ENCODE results near the gene PPP2R1B. TPM values are rescaled to one million over a fixed set of nuclear protein-coding genes. Genes with fewer than 3 reads are reported as not detected.

The PPP2R1B gene
- total RNA-seq, 1 donor = 19.9 TPM

DNA sequence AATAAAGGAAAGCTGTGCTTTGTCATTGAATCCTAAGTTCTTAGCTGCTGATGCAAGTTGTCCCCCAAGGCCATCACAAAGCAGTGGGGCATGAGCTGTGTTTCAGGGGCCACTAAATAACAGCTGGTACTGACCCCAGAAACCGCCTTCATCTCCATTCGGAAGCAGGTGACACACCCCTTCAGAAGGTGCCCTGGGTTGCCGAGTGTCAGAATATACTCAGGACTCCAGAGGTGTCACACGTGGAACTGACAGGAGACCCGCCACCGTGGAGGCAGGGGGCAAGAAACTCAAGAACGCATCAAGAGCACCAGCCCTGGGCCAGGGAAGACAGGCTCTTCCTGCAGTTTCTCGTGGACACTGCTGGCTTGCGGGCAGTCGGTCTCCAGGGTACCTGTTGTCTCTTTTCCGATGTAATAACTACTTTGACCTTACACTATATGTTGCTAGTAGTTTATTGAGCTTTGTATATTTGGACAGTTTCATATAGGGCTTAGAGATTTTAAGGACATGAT, 41.5 kb downstream of the PPP2R1B start:
- Histone ChIP-seq H2AFZ (ENCODE audit: low read length) (no peak overlapping the region), H4K20me1 (ENCODE audit: insufficient read depth, low read length) (no peaks in the 10 kb centered on the region), H3K4me3 (ENCODE audit: insufficient read depth, low read length) (no peak overlapping the region), H3K27me3 (ENCODE audit: insufficient read depth, low read length) (no peaks in the 10 kb centered on the region), H3K9me3 (ENCODE audit: low read depth, low read length) (no peaks in the 10 kb centered on the region), H3K79me2 (ENCODE audit: insufficient read depth, low read length) (no peaks in the 10 kb centered on the region), H3K4me2 (ENCODE audit: insufficient read depth, low read length) (no peak overlapping the region), H3K36me3 (ENCODE audit: insufficient read depth, low read length) (peaks cover 67% of the 10 kb centered on the region), H3K4me1 (ENCODE audit: insufficient read depth, low read length) (no peaks in the 10 kb centered on the region), H3K27ac (ENCODE audit: low read depth, low read length) (no peak overlapping the region)
- DNase-seq (ENCODE audit: insufficient read length, low spot score, missing footprints) = no peak
- TF ChIP-seq, protein P1, sequence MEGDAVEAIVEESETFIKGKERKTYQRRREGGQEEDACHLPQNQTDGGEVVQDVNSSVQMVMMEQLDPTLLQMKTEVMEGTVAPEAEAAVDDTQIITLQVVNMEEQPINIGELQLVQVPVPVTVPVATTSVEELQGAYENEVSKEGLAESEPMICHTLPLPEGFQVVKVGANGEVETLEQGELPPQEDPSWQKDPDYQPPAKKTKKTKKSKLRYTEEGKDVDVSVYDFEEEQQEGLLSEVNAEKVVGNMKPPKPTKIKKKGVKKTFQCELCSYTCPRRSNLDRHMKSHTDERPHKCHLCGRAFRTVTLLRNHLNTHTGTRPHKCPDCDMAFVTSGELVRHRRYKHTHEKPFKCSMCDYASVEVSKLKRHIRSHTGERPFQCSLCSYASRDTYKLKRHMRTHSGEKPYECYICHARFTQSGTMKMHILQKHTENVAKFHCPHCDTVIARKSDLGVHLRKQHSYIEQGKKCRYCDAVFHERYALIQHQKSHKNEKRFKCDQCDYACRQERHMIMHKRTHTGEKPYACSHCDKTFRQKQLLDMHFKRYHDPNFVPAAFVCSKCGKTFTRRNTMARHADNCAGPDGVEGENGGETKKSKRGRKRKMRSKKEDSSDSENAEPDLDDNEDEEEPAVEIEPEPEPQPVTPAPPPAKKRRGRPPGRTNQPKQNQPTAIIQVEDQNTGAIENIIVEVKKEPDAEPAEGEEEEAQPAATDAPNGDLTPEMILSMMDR (IDR thresholded peaks at IDR 0.05; ENCODE audit: extremely low read depth, low read depth, low read length) = no peak

- Histone ChIP-seq H3K4me2 (ENCODE audit: insufficient read depth, low read length) (no peak overlapping the region), H3K9me3 (ENCODE audit: low read depth, low read length) (no peaks in the 10 kb centered on the region), H3K27ac (ENCODE audit: low read depth, low read length) (no peak overlapping the region), H2AFZ (ENCODE audit: low read length) (no peak overlapping the region), H4K20me1 (ENCODE audit: insufficient read depth, low read length) (no peaks in the 10 kb centered on the region), H3K27me3 (ENCODE audit: insufficient read depth, low read length) (no peaks in the 10 kb centered on the region), H3K4me3 (ENCODE audit: insufficient read depth, low read length) (no peak overlapping the region), H3K36me3 (ENCODE audit: insufficient read depth, low read length) (peaks cover 69% of the 10 kb centered on the region), H3K4me1 (ENCODE audit: insufficient read depth, low read length) (peaks cover 10% of the 10 kb centered on the region), H3K79me2 (ENCODE audit: insufficient read depth, low read length) (no peaks in the 10 kb centered on the region)
- no peak for DNase-seq (ENCODE audit: insufficient read length, low spot score, missing footprints)
- TF ChIP-seq, protein P1 (IDR thresholded peaks at IDR 0.05; ENCODE audit: extremely low read depth, low read depth, low read length) = no peak
These were observed 42.6 kb downstream of the PPP2R1B start for GRCh38 chr11:111723595-111723994.

GRCh38 chr11:111722501-111722900, 43.7 kb downstream of the PPP2R1B start:
- peaks cover 20% of the 10 kb centered on the region for H3K4me1 ChIP-seq (ENCODE audit: insufficient read depth, low read length)
- H4K20me1 ChIP-seq (ENCODE audit: insufficient read depth, low read length) = no peaks in the 10 kb centered on the region
- no peak overlapping the region for H3K27ac ChIP-seq (ENCODE audit: low read depth, low read length)
- peaks cover 66% of the 10 kb centered on the region for H3K36me3 ChIP-seq (ENCODE audit: insufficient read depth, low read length)
- H3K4me3 ChIP-seq (ENCODE audit: insufficient read depth, low read length) = no peak overlapping the region
- TF ChIP-seq, protein P1 (IDR thresholded peaks at IDR 0.05; ENCODE audit: extremely low read depth, low read depth, low read length) = no peak
- no peak overlapping the region for H2AFZ ChIP-seq (ENCODE audit: low read length)
- H3K27me3 ChIP-seq (ENCODE audit: insufficient read depth, low read length) = no peaks in the 10 kb centered on the region
- H3K4me2 ChIP-seq (ENCODE audit: insufficient read depth, low read length) = no peak overlapping the region
- H3K9me3 ChIP-seq (ENCODE audit: low read depth, low read length) = no peaks in the 10 kb centered on the region
- H3K79me2 ChIP-seq (ENCODE audit: insufficient read depth, low read length) = no peaks in the 10 kb centered on the region
- no peak for DNase-seq (ENCODE audit: insufficient read length, low spot score, missing footprints)

DNA sequence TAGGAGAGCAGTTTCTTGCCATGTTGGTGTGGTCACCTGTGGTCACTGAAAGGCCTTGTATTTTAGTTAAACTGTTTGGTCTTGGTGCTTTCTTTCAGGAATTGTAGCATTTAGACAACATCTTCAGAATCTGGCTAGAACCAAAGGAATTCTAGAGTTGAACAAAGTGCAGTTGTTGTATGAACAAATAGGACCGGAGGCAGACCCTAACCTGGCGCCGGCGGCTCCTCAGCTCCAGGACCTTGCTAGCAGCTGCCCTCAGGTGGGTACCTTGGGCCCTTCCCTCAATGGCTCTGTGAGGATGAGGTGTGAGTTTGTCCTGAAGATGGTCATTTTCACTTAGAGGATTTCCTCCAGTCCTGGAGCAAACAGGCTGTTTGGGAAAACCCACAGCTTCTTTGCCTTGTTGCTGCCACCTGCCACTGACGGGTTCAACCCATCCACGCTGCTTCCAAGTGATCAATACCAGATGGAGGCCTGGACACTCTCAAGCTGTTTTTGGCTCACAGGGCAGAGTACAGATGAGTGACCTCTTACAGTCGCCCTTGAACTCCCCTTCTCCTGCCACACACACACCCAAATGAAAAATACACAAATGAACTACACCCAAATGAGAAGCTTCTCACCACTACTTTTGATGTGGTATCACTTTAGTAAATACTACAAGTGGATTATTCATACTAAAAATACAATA, 45.2 kb downstream of the PPP2R1B start:
- no peak for DNase-seq (ENCODE audit: insufficient read length, low spot score, missing footprints)
- Histone ChIP-seq H3K4me2 (ENCODE audit: insufficient read depth, low read length) (no peak overlapping the region), H3K36me3 (ENCODE audit: insufficient read depth, low read length) (peaks cover 57% of the 10 kb centered on the region)

More for the DNA sequence above, 45.2 kb downstream of the PPP2R1B start:
- Histone ChIP-seq H3K9me3 (ENCODE audit: low read depth, low read length) (no peaks in the 10 kb centered on the region), H3K79me2 (ENCODE audit: insufficient read depth, low read length) (no peaks in the 10 kb centered on the region), H4K20me1 (ENCODE audit: insufficient read depth, low read length) (no peaks in the 10 kb centered on the region), H2AFZ (ENCODE audit: low read length) (no peak overlapping the region), H3K4me1 (ENCODE audit: insufficient read depth, low read length) (peaks cover 20% of the 10 kb centered on the region), H3K27ac (ENCODE audit: low read depth, low read length) (no peak overlapping the region), H3K27me3 (ENCODE audit: insufficient read depth, low read length) (no peaks in the 10 kb centered on the region), H3K4me3 (ENCODE audit: insufficient read depth, low read length) (no peak overlapping the region)
- TF ChIP-seq, protein P1 (IDR thresholded peaks at IDR 0.05; ENCODE audit: extremely low read depth, low read depth, low read length) = no peak
